GM12878 (cell line): ENCODE data around the gene DAPK2. TPM values are rescaled to one million over a fixed set of nuclear protein-coding genes. Genes with fewer than 3 reads are reported as not detected.

Experiments
- CBX3 ChIP-seq: fragments of 200-600 bp; sonication (generic); IDR thresholded peaks from 2 replicates; pipeline ENCODE4 v1.6.1; 2016; ENCODE audit warnings: low read depth, borderline replicate concordance
- CHD4 ChIP-seq: fragments of 200-600 bp; sonication (generic); IDR thresholded peaks from 2 replicates; pipeline ENCODE4 v1.6.1; 2016; ENCODE audit warnings: mild to moderate bottlenecking
- FOXK2 ChIP-seq: fragments of 450-650 bp; IDR thresholded peaks from 2 replicates; pipeline ENCODE4 v1.6.1; 2017; ENCODE audit warnings: mild to moderate bottlenecking, moderate library complexity
- JUNB ChIP-seq: IDR thresholded peaks from 2 replicates; pipeline ENCODE4 v1.6.1; 2016; ENCODE audit warnings: antibody characterized with exemption, mild to moderate bottlenecking
- MEF2A ChIP-seq: IDR thresholded peaks from 2 replicates; pipeline ENCODE4 v1.6.1; 2011; ENCODE audit warnings: low read depth, mild to moderate bottlenecking, low read length, moderate library complexity; ENCODE audit not compliant: insufficient read depth
- NBN ChIP-seq: fragments of 450-650 bp; IDR thresholded peaks from 2 replicates; pipeline ENCODE4 v1.6.1; 2016
- PML ChIP-seq: IDR thresholded peaks from 2 replicates; pipeline ENCODE4 v1.6.1; 2012; ENCODE audit warnings: low read length, inconsistent platforms
- SPI1 ChIP-seq: IDR thresholded peaks from 2 replicates; pipeline ENCODE4 v1.6.1; 2011; ENCODE audit warnings: low read depth, mild to moderate bottlenecking, low read length, moderate library complexity, borderline replicate concordance; ENCODE audit not compliant: insufficient read depth
- STAT1 ChIP-seq: fragments of 450-650 bp; conservative IDR thresholded peaks from 2 replicates; pipeline ENCODE4 v1.6.1; 2014; ENCODE audit warnings: antibody characterized with exemption, mild to moderate bottlenecking
- STAT3 ChIP-seq: IDR thresholded peaks from 2 replicates; pipeline ENCODE4 v1.6.1; 2011; ENCODE audit warnings: low read depth, low read length, improper control_type of control experiment
- TBL1XR1 ChIP-seq: IDR thresholded peaks from 2 replicates; pipeline ENCODE4 v1.6.1; 2012; ENCODE audit warnings: low read depth, low read length, improper control_type of control experiment
- ZNF274 ChIP-seq: IDR thresholded peaks from one replicate; pipeline ENCODE4 v1.8.0; 2011; ENCODE audit not compliant: insufficient read length, insufficient read depth
- polyA plus RNA-seq, 11 experiments: library from polyadenylated mRNA; depleted of rRNA in 4 of 11; unstranded in 6 of 11; stranded (reverse) in 5 of 11; fragments of >200 nt; fragmentation: Nextera tagmentation in 4 of 11; fragmentation: Illumina TruSeq in 1 of 11; extraction: Ambion mirVana in 4 of 11; extraction: Trizol in 1 of 11; gene quantifications; 1 replicate in 1 of 11; 2 replicates in 10 of 11; pipeline versions ENCODE4 v1.2.1 to v1.2.3, GENCODE V29; 2011 to 2016; ENCODE audit warnings: inconsistent platforms in 2 of 11, missing spikeins in 2 of 11, low read depth in 1 of 11
- total RNA-seq, 4 experiments: library from RNA; depleted of rRNA in 3 of 4; stranded (reverse); fragments of >200 nt in 3 of 4; fragmentation: Illumina TruSeq in 1 of 4; extraction: Trizol in 1 of 4; gene quantifications; 2 replicates each; pipeline versions ENCODE4 v1.2.1 to v1.2.3, GENCODE V29; 2013 to 2021
- TF ChIP-seq, protein P1 (sequence below): fragments of 450-650 bp; IDR thresholded peaks from 2 replicates; pipeline ENCODE4 v1.6.1; 2017; ENCODE audit warnings: mild to moderate bottlenecking, low read depth, inconsistent platforms; ENCODE audit not compliant: poor library complexity, severe bottlenecking
- TF ChIP-seq, protein P2 (sequence below): IDR thresholded peaks from 2 replicates; pipeline ENCODE4 v1.6.1; 2011; ENCODE audit warnings: low read depth, low read length, improper control_type of control experiment, borderline replicate concordance
- TF ChIP-seq, protein P3 (sequence below): fragments of 150-350 bp; IDR thresholded peaks from 2 replicates; pipeline ENCODE4 v1.6.1; 2014; ENCODE audit warnings: mild to moderate bottlenecking, low read depth, low read length
- TF ChIP-seq, protein P4 (sequence below): fragments of 450-650 bp; IDR thresholded peaks from 2 replicates; pipeline ENCODE4 v1.6.1; 2014; ENCODE audit warnings: mild to moderate bottlenecking

Gene DAPK2
- total and polyA plus RNA-seq, 10 of the 15 experiments (the other 5 are each of a cell fraction or from before 2014, with no cell fraction given), result 0.69 to 8.4 (median 4.1) TPM

DNA sequence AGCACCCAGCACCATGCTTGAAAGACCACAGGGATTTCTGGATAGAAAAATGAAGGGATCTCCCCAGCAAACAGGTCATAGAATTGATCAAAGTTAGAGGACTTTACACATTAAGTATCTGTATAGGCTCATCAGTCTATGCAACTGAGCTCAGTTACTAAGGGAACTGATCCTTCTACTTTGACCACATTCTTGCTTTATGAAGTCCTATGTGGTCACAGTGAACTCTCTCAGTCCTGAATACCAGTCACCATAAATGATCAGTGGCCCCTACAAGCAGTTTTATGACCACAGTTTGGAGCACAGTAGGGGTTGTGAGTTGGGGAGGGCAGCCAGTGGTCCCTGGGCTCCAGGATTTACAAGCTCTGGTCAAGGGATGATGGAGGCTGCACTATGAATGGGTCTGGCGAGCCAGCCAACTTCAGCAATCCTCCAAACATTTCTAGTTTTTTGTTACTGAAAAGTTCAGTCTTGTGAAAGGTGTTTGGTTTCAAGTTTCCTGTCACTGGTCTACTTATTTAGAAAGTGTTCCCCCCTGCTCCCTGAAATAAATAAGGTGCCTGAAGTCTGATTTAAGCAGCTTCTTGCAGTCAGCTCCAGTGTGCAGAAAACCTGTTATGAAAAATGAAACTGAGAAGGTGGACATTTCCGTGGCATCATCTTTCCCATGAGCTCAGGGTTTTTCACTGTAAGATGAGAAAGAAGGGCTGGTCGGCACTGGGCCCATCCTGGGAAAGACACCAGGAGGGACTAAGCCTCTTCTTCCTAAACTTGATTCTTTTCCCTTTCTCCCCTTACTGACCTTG lies 75.5 kb downstream of the DAPK2 start (continued):
- TF ChIP-seq, protein P1, sequence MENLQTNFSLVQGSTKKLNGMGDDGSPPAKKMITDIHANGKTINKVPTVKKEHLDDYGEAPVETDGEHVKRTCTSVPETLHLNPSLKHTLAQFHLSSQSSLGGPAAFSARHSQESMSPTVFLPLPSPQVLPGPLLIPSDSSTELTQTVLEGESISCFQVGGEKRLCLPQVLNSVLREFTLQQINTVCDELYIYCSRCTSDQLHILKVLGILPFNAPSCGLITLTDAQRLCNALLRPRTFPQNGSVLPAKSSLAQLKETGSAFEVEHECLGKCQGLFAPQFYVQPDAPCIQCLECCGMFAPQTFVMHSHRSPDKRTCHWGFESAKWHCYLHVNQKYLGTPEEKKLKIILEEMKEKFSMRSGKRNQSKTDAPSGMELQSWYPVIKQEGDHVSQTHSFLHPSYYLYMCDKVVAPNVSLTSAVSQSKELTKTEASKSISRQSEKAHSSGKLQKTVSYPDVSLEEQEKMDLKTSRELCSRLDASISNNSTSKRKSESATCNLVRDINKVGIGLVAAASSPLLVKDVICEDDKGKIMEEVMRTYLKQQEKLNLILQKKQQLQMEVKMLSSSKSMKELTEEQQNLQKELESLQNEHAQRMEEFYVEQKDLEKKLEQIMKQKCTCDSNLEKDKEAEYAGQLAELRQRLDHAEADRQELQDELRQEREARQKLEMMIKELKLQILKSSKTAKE, result peak; percentile 57
- no peak for TF ChIP-seq TBL1XR1
- no peak; the same call in 1 of the 2 replicates for TF ChIP-seq PML
- peak; percentile 94 for TF ChIP-seq SPI1
- TF ChIP-seq, protein P2, sequence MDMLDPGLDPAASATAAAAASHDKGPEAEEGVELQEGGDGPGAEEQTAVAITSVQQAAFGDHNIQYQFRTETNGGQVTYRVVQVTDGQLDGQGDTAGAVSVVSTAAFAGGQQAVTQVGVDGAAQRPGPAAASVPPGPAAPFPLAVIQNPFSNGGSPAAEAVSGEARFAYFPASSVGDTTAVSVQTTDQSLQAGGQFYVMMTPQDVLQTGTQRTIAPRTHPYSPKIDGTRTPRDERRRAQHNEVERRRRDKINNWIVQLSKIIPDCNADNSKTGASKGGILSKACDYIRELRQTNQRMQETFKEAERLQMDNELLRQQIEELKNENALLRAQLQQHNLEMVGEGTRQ, result no peak
- TF ChIP-seq, protein P3, sequence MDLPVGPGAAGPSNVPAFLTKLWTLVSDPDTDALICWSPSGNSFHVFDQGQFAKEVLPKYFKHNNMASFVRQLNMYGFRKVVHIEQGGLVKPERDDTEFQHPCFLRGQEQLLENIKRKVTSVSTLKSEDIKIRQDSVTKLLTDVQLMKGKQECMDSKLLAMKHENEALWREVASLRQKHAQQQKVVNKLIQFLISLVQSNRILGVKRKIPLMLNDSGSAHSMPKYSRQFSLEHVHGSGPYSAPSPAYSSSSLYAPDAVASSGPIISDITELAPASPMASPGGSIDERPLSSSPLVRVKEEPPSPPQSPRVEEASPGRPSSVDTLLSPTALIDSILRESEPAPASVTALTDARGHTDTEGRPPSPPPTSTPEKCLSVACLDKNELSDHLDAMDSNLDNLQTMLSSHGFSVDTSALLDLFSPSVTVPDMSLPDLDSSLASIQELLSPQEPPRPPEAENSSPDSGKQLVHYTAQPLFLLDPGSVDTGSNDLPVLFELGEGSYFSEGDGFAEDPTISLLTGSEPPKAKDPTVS, result no peak
- TF ChIP-seq MEF2A, result peak; percentile 72
- TF ChIP-seq FOXK2, result no peak
- no peak for TF ChIP-seq ZNF274
- peak; percentile 63 for TF ChIP-seq JUNB
- TF ChIP-seq CBX3, result no peak
- 0 out of 2 replicates have a peak, but pooled peaks have one; percentile 24 for TF ChIP-seq STAT3
- peak; percentile 37; the same call in 1 of the 2 replicates for TF ChIP-seq NBN
- TF ChIP-seq, protein P4, sequence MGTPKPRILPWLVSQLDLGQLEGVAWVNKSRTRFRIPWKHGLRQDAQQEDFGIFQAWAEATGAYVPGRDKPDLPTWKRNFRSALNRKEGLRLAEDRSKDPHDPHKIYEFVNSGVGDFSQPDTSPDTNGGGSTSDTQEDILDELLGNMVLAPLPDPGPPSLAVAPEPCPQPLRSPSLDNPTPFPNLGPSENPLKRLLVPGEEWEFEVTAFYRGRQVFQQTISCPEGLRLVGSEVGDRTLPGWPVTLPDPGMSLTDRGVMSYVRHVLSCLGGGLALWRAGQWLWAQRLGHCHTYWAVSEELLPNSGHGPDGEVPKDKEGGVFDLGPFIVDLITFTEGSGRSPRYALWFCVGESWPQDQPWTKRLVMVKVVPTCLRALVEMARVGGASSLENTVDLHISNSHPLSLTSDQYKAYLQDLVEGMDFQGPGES, result no peak
- TF ChIP-seq CHD4, result 0 out of 2 replicates have a peak, but pooled peaks have one; percentile 84
- TF ChIP-seq STAT1, result no peak
